Coronary artery (tissue), 2 donors: Measurements from ENCODE around the gene RANGAP1.

Experiments used
- DNase-seq: peaks from one replicate; pipeline ENCODE4 v3.0.0-alpha.2; 2017; ENCODE audit warnings: low spot score
- H3K27ac ChIP-seq, 2 donors: fragments of 200-600 bp; sonication (generic); one replicate each; pipeline ENCODE4 v1.5.1; 2016 to 2019
- H3K4me3 ChIP-seq: fragments of 200-600 bp; sonication (generic); 2 replicates; pipeline ENCODE4 v1.5.1; 2016; ENCODE audit warnings: mild to moderate bottlenecking, moderate library complexity
- TF ChIP-seq, protein P1 (sequence below): fragments of 200-600 bp; sonication (generic); IDR thresholded peaks from one replicate; pipeline ENCODE4 v1.5.1; 2019; ENCODE audit warnings: antibody characterized with exemption

Gene RANGAP1

DNA sequence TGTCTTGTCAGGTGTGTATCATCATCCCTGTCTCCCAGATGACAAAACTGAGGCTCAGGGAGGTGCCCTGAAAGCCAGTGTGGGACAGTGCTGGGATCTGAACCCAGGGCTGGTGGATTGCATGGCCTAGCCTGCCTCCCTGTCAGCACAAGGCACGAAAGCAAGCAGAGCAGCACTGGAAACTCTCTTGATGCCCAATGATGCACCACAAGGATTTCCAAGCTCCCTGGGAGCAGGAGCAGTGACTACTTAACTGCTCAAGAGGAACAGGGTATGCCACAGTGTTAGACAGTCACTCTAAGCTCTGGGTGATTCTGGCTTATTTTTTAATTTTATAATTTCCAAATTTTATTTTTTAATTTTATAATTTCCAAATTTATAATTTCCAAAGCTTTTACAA lies 24.3 kb upstream of the RANGAP1 start:
- Histone ChIP-seq H3K4me3 (no peak overlapping the region), H3K27ac (no peak overlapping the region)
- DNase-seq: no peak
- TF ChIP-seq, protein P1, sequence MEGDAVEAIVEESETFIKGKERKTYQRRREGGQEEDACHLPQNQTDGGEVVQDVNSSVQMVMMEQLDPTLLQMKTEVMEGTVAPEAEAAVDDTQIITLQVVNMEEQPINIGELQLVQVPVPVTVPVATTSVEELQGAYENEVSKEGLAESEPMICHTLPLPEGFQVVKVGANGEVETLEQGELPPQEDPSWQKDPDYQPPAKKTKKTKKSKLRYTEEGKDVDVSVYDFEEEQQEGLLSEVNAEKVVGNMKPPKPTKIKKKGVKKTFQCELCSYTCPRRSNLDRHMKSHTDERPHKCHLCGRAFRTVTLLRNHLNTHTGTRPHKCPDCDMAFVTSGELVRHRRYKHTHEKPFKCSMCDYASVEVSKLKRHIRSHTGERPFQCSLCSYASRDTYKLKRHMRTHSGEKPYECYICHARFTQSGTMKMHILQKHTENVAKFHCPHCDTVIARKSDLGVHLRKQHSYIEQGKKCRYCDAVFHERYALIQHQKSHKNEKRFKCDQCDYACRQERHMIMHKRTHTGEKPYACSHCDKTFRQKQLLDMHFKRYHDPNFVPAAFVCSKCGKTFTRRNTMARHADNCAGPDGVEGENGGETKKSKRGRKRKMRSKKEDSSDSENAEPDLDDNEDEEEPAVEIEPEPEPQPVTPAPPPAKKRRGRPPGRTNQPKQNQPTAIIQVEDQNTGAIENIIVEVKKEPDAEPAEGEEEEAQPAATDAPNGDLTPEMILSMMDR: no peak

DNA sequence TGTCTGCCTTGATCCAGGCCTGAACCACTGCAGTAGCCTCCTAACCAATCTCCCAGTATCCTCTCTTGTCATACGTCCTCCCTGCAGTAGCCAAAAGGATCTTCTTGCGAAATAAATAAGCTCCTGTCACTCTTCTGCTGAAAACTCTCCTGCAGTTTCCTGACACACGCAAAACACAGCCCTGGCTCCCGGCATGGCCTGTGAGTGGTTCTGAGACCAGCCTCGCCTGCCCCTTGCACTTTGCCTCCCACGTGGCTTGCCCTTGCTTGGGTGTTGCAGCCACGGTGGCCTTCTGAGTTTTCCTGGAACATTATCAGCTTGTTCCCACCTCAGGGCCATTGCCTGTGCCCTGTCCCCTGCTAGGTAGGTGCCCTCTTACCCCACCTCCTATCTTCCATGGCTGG lies 22.6 kb upstream of the RANGAP1 start:
- no peak for DNase-seq
- Histone ChIP-seq H3K27ac (no peak overlapping the region), H3K4me3 (no peak overlapping the region)
- TF ChIP-seq, protein P1: no peak

DNA sequence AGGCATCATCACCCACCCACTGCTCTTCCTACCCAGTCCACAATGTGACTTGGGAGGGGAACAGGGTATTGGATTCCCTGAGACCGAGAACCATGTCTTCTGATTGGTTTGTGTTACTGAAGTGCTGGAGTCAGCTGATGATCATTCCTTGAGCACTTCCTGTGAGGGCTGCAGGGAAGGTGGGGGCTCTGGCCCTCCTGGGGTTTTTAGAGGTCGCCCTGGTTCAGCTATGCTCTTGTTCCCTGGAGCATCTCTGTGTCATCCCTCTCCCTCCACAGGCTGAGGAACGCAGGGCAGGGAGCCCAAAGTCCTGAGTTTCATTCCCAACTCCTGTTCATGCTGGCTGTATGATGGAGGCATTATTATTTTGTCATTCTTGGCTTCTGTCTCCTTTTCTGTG lies 22.1 kb upstream of the RANGAP1 start:
- Histone ChIP-seq H3K4me3 (no peak overlapping the region), H3K27ac (no peak overlapping the region)
- TF ChIP-seq, protein P1: no peak
- no peak for DNase-seq

DNA sequence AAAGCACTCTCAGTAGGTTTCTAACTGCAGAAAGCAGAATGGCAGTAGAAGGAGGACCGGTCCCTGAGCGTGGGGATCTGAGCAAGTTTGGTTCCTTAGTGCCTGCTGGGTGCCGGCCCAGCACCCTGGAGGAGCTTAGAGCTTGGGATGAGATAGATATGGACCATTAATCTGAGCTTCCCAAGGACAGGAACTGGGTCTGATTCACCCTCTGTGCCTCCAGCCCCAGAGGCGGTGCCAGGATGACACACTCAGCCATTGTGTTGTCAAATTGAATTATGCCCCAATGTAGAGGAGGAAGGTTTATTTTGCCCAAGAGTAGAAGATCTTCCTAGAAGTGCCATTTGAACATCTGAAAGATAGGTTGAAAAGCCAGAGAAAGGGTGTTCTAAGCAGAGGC lies 19.7 kb upstream of the RANGAP1 start:
- no peak overlapping the region for H3K4me3 ChIP-seq
- H3K27ac ChIP-seq: no peak overlapping the region
- no peak for DNase-seq
- TF ChIP-seq, protein P1: no peak

DNA sequence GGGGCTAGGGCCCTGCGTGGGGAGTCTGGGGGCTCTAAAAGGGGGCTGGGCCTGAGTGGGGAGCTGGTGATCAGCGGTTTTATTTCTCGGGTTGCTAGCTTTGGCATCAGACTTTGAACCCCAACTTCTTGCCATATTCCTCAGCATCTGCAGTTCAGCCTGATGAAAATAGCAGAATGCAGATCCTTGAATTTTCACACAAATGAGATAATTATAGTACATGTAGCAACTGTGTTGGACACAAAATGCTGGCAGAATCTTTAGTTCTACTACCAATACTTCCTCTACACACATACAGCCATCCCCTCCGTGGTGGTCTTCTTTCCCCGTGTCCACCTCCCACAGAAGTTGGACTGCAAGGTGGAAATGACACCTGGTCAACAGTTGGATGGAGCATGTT lies 16.8 kb upstream of the RANGAP1 start:
- H3K4me3 ChIP-seq: peak overlapping the region; percentile 79
- TF ChIP-seq, protein P1: no peak
- DNase-seq: no peak
- peak overlapping the region; percentile 74 to 89 for H3K27ac ChIP-seq

DNA sequence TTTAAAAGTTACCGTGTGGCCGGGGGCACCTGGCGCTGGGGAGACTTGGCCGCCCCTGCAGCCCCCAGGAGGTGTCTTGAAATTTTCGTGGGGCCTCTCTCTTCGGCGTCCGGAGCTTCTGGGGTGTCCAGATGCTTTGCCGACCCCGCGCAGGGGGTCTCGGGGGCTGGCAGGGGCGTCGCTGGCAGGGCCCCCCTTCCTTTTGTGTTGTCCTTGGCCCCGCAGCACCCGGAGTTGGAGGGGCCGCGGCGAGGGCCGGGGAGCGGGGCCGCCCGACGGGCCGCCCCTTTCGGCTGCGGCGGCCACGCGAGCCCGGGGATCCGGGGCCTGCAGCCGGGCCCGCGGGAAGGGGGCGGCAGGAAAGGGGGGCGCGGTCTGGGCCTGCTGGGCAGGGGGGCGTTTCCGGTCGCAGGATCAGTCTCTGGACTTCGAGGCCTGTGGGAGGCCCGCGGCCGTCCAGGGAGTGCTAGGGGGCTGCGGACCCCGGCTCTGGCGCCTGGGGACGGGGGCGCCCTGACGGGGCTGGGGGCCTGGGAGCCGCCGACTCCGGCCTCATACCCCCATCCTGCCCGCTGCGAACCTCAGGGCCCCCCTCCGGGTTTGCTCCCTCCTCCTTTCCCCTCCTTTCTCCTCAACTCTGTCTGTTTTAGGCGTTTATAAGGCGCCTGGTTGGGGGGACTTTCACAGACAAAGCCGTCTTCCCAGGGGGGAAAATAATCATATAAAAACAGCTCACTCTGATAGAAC lies 16.2 kb upstream of the RANGAP1 start:
- peak overlapping the region; percentile 74 to 89 for H3K27ac ChIP-seq
- DNase-seq: no peak
- TF ChIP-seq, protein P1: no peak
- peak overlapping the region; percentile 79 for H3K4me3 ChIP-seq
